ENCODE data around the gene DDX24.

Gene DDX24

DNA sequence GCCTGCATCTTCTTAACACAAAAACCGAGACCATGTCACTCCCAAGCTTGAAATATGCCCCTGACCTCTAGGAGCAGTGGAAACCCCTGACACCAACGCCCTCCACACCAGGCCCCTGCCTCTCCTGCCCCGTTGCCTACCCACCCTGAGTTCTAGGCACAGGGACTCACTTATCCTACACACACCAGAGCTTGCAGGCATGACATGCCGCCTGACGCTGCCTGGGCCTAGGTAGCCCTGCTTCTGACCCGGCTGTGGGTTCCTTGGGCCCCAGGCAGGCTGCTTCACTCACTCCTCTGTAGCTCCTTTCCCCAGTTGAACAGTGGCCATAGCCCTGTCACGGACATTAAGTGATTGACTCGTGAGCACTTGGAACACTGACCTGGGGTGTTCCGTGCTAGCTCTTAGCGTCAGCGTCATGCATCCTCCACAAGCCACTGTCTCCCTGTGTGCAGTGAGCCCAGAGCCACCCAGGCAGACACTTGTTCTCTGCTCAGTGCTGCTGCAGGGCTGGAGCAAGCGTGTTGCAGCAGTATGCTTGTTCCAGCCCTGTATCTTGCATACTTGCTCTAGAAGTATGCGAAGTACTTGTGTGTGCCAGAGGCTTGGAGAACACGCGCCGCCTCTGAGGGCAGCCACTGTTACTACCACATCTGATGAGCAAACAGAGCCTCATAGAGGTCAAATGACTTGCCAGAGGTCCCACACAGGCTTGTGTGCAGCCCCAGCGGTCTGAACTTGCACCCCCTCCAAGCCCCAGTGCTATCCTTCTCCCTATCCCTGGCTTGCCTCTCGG, 39.3 kb downstream of the DDX24 start:
- Histone ChIP-seq H3K4me3 (ENCODE audit: low read length in 2 of 2) (peak overlapping the region in 1 of 2 donors; percentile 1), H3K36me3 (ENCODE audit: control insufficient read depth in 2 of 2, insufficient read depth in 2 of 2, low read length in 2 of 2) (peaks cover 13 to 18% of the 10 kb centered on the region in 2 donors), H3K9ac (ENCODE audit: low read length in 2 of 2) (no peak overlapping the region), H3K27me3 (ENCODE audit: control insufficient read depth in 1 of 2, insufficient read depth in 2 of 2, low read length in 2 of 2) (no peaks in the 10 kb centered on the region), H3K9me3 (ENCODE audit: control insufficient read depth in 2 of 2, low read length in 2 of 2) (no peaks in the 10 kb centered on the region), H3K4me1 (ENCODE audit: control insufficient read depth, insufficient read depth, low read length) (peaks cover 10% of the 10 kb centered on the region), H3K27ac (ENCODE audit: low read length) (no peak overlapping the region)

- Histone ChIP-seq H3K4me1 (ENCODE audit: control insufficient read depth, insufficient read depth, low read length) (peaks cover 11% of the 10 kb centered on the region), H3K27ac (ENCODE audit: low read length) (no peak overlapping the region), H3K4me3 (ENCODE audit: low read length in 2 of 2) (no peak overlapping the region), H3K27me3 (ENCODE audit: control insufficient read depth in 1 of 2, insufficient read depth in 2 of 2, low read length in 2 of 2) (no peaks in the 10 kb centered on the region), H3K36me3 (ENCODE audit: control insufficient read depth in 2 of 2, insufficient read depth in 2 of 2, low read length in 2 of 2) (peaks cover 13 to 16% of the 10 kb centered on the region in 2 donors), H3K9ac (ENCODE audit: low read length in 2 of 2) (no peak overlapping the region), H3K9me3 (ENCODE audit: control insufficient read depth in 2 of 2, low read length in 2 of 2) (no peaks in the 10 kb centered on the region)
Measured at GRCh38 chr14:94040796-94041195, 40.2 kb downstream of the DDX24 start.

DNA sequence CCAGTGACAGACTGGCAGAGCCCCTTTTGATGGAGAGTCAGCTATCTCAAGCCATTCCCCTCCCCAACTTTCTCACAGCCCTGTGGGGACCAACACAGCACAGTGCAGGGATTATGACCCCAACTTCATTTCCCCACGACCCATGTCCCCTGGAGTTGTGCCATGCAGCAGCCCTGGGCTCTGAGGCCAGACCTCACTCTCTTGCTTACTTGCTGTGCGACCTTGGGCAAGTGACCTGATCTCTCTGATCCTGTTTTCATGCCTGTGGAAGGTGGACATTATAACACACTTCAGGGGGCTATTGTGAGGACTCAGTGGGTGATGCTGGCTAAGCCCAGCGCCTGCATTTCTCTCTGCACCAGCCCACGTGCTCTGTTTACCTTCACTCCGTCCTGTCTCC, 40.8 kb downstream of the DDX24 start:
- Histone ChIP-seq H3K4me3 (ENCODE audit: low read length in 2 of 2) (no peak overlapping the region), H3K36me3 (ENCODE audit: control insufficient read depth in 2 of 2, insufficient read depth in 2 of 2, low read length in 2 of 2) (peaks cover 8 to 10% of the 10 kb centered on the region in 2 donors), H3K9me3 (ENCODE audit: control insufficient read depth in 2 of 2, low read length in 2 of 2) (no peaks in the 10 kb centered on the region), H3K4me1 (ENCODE audit: control insufficient read depth, insufficient read depth, low read length) (peaks cover 11% of the 10 kb centered on the region), H3K27ac (ENCODE audit: low read length) (no peak overlapping the region), H3K27me3 (ENCODE audit: control insufficient read depth in 1 of 2, insufficient read depth in 2 of 2, low read length in 2 of 2) (no peaks in the 10 kb centered on the region), H3K9ac (ENCODE audit: low read length in 2 of 2) (no peak overlapping the region)

- Histone ChIP-seq H3K36me3 (ENCODE audit: control insufficient read depth in 2 of 2, insufficient read depth in 2 of 2, low read length in 2 of 2) (peaks cover 2 to 7% of the 10 kb centered on the region in 2 donors), H3K9ac (ENCODE audit: low read length in 2 of 2) (no peak overlapping the region), H3K4me3 (ENCODE audit: low read length in 2 of 2) (no peak overlapping the region), H3K27ac (ENCODE audit: low read length) (no peak overlapping the region), H3K27me3 (ENCODE audit: control insufficient read depth in 1 of 2, insufficient read depth in 2 of 2, low read length in 2 of 2) (no peaks in the 10 kb centered on the region), H3K4me1 (ENCODE audit: control insufficient read depth, insufficient read depth, low read length) (peaks cover 11% of the 10 kb centered on the region), H3K9me3 (ENCODE audit: control insufficient read depth in 2 of 2, low read length in 2 of 2) (no peaks in the 10 kb centered on the region)
Measured at GRCh38 chr14:94038921-94039629, 41.9 kb downstream of the DDX24 start.

DNA sequence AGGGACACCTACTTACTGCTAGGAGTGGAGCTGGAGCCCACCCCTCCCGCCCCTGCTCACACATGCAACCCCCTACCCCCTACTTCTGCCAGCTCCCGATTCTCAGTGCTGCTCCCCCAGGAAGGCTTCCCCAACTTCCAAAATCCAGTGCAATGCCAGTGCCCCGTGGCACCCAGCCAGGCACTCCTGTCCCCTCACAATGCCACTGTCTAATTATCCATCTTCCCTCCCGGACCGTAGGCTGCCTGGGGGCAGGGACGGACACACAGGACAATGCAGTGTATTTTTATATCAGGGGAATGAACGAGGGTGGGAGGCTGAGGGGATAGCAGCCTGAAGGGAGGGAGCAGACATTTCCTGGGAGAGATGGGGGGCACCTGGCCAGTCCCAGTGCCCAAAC, 42.5 kb downstream of the DDX24 start:
- no peaks in the 10 kb centered on the region for H3K9me3 ChIP-seq (ENCODE audit: control insufficient read depth in 2 of 2, low read length in 2 of 2)
- no peak overlapping the region for H3K4me3 ChIP-seq (ENCODE audit: low read length in 2 of 2)
- no peak overlapping the region for H3K9ac ChIP-seq (ENCODE audit: low read length in 2 of 2)
- H3K27ac ChIP-seq (ENCODE audit: low read length), result no peak overlapping the region
- peaks cover 11% of the 10 kb centered on the region for H3K4me1 ChIP-seq (ENCODE audit: control insufficient read depth, insufficient read depth, low read length)
- H3K36me3 ChIP-seq (ENCODE audit: control insufficient read depth in 2 of 2, insufficient read depth in 2 of 2, low read length in 2 of 2), result peaks cover 2% of the 10 kb centered on the region in 2 donors
- H3K27me3 ChIP-seq (ENCODE audit: control insufficient read depth in 1 of 2, insufficient read depth in 2 of 2, low read length in 2 of 2), result no peaks in the 10 kb centered on the region

DNA sequence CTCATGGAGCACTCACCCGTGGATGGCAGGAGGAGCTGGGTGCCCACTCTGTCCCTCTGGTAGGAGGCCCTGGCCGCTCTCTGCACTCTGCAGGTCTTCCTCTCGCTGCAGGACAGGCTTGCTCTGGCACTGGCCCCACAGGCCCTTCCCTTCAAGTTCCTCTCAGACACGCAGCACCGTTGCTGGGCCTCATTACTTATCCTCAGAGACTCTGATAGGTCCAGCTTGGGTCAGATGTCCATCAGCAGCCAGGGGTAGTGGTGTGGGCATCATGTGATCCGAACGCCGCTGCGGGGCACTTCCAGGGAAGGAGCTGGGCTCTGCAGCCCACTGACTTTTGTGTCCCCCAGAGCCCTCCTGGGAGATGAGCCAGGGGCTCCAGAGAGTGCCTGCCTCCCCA, 43.0 kb downstream of the DDX24 start:
- Histone ChIP-seq H3K4me1 (ENCODE audit: control insufficient read depth, insufficient read depth, low read length) (peaks cover 11% of the 10 kb centered on the region), H3K36me3 (ENCODE audit: control insufficient read depth in 2 of 2, insufficient read depth in 2 of 2, low read length in 2 of 2) (no peaks in the 10 kb centered on the region), H3K9ac (ENCODE audit: low read length in 2 of 2) (no peak overlapping the region), H3K9me3 (ENCODE audit: control insufficient read depth in 2 of 2, low read length in 2 of 2) (no peaks in the 10 kb centered on the region), H3K27ac (ENCODE audit: low read length) (no peak overlapping the region), H3K27me3 (ENCODE audit: control insufficient read depth in 1 of 2, insufficient read depth in 2 of 2, low read length in 2 of 2) (no peaks in the 10 kb centered on the region), H3K4me3 (ENCODE audit: low read length in 2 of 2) (no peak overlapping the region)

DNA sequence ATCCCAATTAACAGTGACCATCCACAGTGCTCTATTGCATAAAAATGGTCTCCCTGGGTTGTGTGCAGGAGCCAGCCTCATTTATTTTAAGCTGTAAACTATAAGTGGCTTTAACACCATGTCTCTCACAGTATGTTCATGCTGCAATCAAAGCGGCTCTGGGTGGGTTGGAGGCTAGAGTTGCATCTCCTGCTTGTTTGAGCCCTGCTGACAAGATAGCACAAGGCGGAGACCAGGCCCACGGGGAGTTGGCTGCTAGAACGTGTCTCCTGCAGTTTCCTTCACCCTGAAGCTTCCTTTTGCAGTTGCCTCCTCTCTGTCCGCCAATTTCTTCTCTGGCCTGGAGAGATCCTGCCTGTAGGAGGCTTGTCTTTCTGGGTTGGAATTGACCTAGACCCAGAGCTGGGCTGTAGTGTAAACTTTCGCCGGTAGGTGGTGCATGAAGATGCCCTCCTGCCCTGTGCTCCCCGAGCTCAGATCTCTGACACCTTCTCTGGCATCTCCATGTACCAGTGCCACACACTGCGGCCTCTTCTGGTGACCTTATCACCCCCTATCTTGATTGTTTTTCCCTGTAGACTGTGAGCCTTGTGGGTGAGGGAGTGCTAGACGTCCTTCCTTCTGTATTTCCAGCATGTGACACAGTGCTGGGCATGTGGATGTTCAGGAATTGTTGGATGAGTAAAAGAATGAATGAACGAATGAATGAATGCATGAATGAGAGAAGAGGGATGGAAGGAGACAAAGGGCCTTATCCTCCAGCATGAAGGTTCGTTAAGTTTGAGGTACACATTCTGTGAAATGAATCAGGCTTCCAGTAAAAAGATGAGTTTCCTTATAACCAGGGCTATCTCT, 44.5 kb downstream of the DDX24 start:
- Histone ChIP-seq H3K27me3 (ENCODE audit: control insufficient read depth in 1 of 2, insufficient read depth in 2 of 2, low read length in 2 of 2) (no peaks in the 10 kb centered on the region), H3K36me3 (ENCODE audit: control insufficient read depth in 2 of 2, insufficient read depth in 2 of 2, low read length in 2 of 2) (no peaks in the 10 kb centered on the region), H3K9me3 (ENCODE audit: control insufficient read depth in 2 of 2, low read length in 2 of 2) (no peaks in the 10 kb centered on the region), H3K9ac (ENCODE audit: low read length in 2 of 2) (no peak overlapping the region), H3K27ac (ENCODE audit: low read length) (no peak overlapping the region), H3K4me3 (ENCODE audit: low read length in 2 of 2) (no peak overlapping the region), H3K4me1 (ENCODE audit: control insufficient read depth, insufficient read depth, low read length) (peaks cover 4% of the 10 kb centered on the region)

DNA sequence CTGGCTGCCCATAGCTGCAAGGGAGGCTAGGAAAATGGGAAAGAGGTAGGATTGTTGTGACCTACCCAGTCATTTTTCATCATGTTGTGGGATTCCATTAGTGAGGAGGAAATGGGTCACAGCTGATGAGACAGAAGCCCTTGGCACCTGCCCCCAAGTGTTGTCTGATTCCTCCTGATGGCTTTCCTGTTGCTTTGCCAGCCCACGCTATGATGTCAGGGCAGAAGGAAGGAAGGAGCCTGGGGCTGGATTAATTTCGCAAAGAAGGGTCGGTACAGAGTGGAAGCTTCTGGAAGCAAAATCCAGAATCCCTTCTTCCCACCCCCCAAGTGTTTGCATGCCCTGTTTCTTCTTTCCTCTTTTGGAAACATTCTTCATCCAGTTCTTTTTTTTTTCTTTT, 46.1 kb downstream of the DDX24 start:
- no peaks in the 10 kb centered on the region for H3K9me3 ChIP-seq (ENCODE audit: control insufficient read depth in 2 of 2, low read length in 2 of 2)
- H3K4me3 ChIP-seq (ENCODE audit: low read length in 2 of 2), result no peak overlapping the region
- peaks cover 2% of the 10 kb centered on the region for H3K4me1 ChIP-seq (ENCODE audit: control insufficient read depth, insufficient read depth, low read length)
- H3K27me3 ChIP-seq (ENCODE audit: control insufficient read depth in 1 of 2, insufficient read depth in 2 of 2, low read length in 2 of 2), result no peaks in the 10 kb centered on the region
- H3K27ac ChIP-seq (ENCODE audit: low read length), result no peak overlapping the region
- no peaks in the 10 kb centered on the region for H3K36me3 ChIP-seq (ENCODE audit: control insufficient read depth in 2 of 2, insufficient read depth in 2 of 2, low read length in 2 of 2)
- H3K9ac ChIP-seq (ENCODE audit: low read length in 2 of 2), result no peak overlapping the region

- no peaks in the 10 kb centered on the region for H3K27me3 ChIP-seq (ENCODE audit: control insufficient read depth in 1 of 2, insufficient read depth in 2 of 2, low read length in 2 of 2)
- H3K9me3 ChIP-seq (ENCODE audit: control insufficient read depth in 2 of 2, low read length in 2 of 2), result no peaks in the 10 kb centered on the region
- H3K27ac ChIP-seq (ENCODE audit: low read length), result no peak overlapping the region
- H3K36me3 ChIP-seq (ENCODE audit: control insufficient read depth in 2 of 2, insufficient read depth in 2 of 2, low read length in 2 of 2), result no peaks in the 10 kb centered on the region
- H3K4me3 ChIP-seq (ENCODE audit: low read length in 2 of 2), result no peak overlapping the region
- peaks cover 6% of the 10 kb centered on the region for H3K4me1 ChIP-seq (ENCODE audit: control insufficient read depth, insufficient read depth, low read length)
- H3K9ac ChIP-seq (ENCODE audit: low read length in 2 of 2), result no peak overlapping the region
Measured at GRCh38 chr14:94031883-94032279, 49.1 kb downstream of the DDX24 start.

GRCh38 chr14:94031161-94031882, 49.7 kb downstream of the DDX24 start:
- H3K36me3 ChIP-seq (ENCODE audit: control insufficient read depth in 2 of 2, insufficient read depth in 2 of 2, low read length in 2 of 2), result no peaks in the 10 kb centered on the region

More at GRCh38 chr14:94031161-94031882, 49.7 kb downstream of the DDX24 start:
- Histone ChIP-seq H3K9ac (ENCODE audit: low read length in 2 of 2) (no peak overlapping the region), H3K27me3 (ENCODE audit: control insufficient read depth in 1 of 2, insufficient read depth in 2 of 2, low read length in 2 of 2) (no peaks in the 10 kb centered on the region), H3K9me3 (ENCODE audit: control insufficient read depth in 2 of 2, low read length in 2 of 2) (no peaks in the 10 kb centered on the region), H3K4me3 (ENCODE audit: low read length in 2 of 2) (no peak overlapping the region), H3K4me1 (ENCODE audit: control insufficient read depth, insufficient read depth, low read length) (peaks cover 5% of the 10 kb centered on the region), H3K27ac (ENCODE audit: low read length) (no peak overlapping the region)

Measured in stomach smooth muscle (tissue), 2 donors.